Smooth muscle cell (in vitro differentiated cells): ENCODE measurements around the gene MATN1. TPM values are rescaled to one million over a fixed set of nuclear protein-coding genes. Genes with fewer than 3 reads are reported as not detected.

Experiments used
- DNase-seq: peaks from one replicate; lab custom pipeline; 2025; ENCODE audit not compliant: unreplicated experiment; lab: John Stamatoyannopoulos, UW
- H2AFZ ChIP-seq: fragments of 200-600 bp; sonication (generic); 2 replicates; pipeline ENCODE4 v1.6.0; 2016; ENCODE audit warnings: antibody characterized with exemption, low read depth, mild to moderate bottlenecking
- H3F3A ChIP-seq: fragments of 200-600 bp; sonication (generic); 2 replicates; pipeline ENCODE4 v1.6.0; 2017; ENCODE audit warnings: antibody characterized with exemption, low read depth
- H3K27ac ChIP-seq: fragments of 200-600 bp; sonication (generic); 2 replicates; pipeline ENCODE4 v1.5.1; 2016; ENCODE audit warnings: low read depth, mild to moderate bottlenecking
- H3K27me3 ChIP-seq: fragments of 200-600 bp; sonication (generic); 2 replicates; pipeline ENCODE4 v1.6.1; 2016; ENCODE audit warnings: low read depth, mild to moderate bottlenecking
- H3K36me3 ChIP-seq: fragments of 200-600 bp; sonication (generic); 2 replicates; pipeline ENCODE4 v1.5.1; 2016; ENCODE audit warnings: low read depth
- H3K4me1 ChIP-seq: fragments of 200-600 bp; sonication (generic); 2 replicates; pipeline ENCODE4 v1.5.1; 2016; ENCODE audit warnings: low read depth
- H3K4me2 ChIP-seq: fragments of 200-600 bp; sonication (generic); 2 replicates; pipeline ENCODE4 v1.6.0; 2016; ENCODE audit warnings: mild to moderate bottlenecking
- H3K4me3 ChIP-seq: fragments of 200-600 bp; sonication (generic); 2 replicates; pipeline ENCODE4 v1.5.1; 2016; ENCODE audit warnings: mild to moderate bottlenecking
- H3K79me2 ChIP-seq: fragments of 200-600 bp; sonication (generic); 2 replicates; pipeline ENCODE4 v1.6.0; 2016; ENCODE audit warnings: low read depth, mild to moderate bottlenecking
- H3K9ac ChIP-seq: fragments of 200-600 bp; sonication (generic); 2 replicates; pipeline ENCODE4 v1.6.0; 2016; ENCODE audit warnings: low read depth
- H3K9me3 ChIP-seq: fragments of 200-600 bp; sonication (generic); replicated peaks from 2 replicates; pipeline ENCODE4 v1.5.1; 2016; ENCODE audit warnings: low read depth
- H4K20me1 ChIP-seq: fragments of 200-600 bp; sonication (generic); 2 replicates; pipeline ENCODE4 v1.6.0; 2016; ENCODE audit warnings: low read depth
- CTCF ChIP-seq: fragments of 200-600 bp; sonication (generic); IDR thresholded peaks from 2 replicates; pipeline ENCODE4 v1.5.1; 2017; ENCODE audit warnings: borderline replicate concordance, mild to moderate bottlenecking, antibody characterized with exemption; ENCODE audit not compliant: insufficient read depth, poor library complexity, severe bottlenecking
- WGBS: methylation state at CpG from one replicate; pipeline ENCODE4 v1.1.7; 2016; ENCODE audit warnings: low lambda C conversion rate; 5-methylcytosine and 5-hydroxymethylcytosine counted together
- polyA plus RNA-seq: library from polyadenylated mRNA; unstranded; fragments of >200 nt; fragmentation: Nextera tagmentation; extraction: Ambion mirVana; gene quantifications from 2 replicates; pipeline ENCODE4 v1.2.1, GENCODE V29; 2016
- total RNA-seq: library from RNA; depleted of rRNA; stranded (reverse); fragments of >200 nt; gene quantifications from 2 replicates; pipeline ENCODE4 v1.2.3, GENCODE V29; 2014

MATN1 gene
- total and polyA plus RNA-seq, 2 experiments from 2014 or later, result 0.40 to 2.0 TPM

GRCh38 chr1:30741239-30741894 is 18.0 kb upstream of the MATN1 start:
- no peak overlapping the region for H3K27ac ChIP-seq
- H3K9me3 ChIP-seq, result no peaks in the 10 kb centered on the region
- H3K4me1 ChIP-seq, result no peaks in the 10 kb centered on the region
- no peak overlapping the region for H3K4me3 ChIP-seq
- no peaks in the 10 kb centered on the region for H4K20me1 ChIP-seq
- DNase-seq, result no peak
- WGBS, result 57% methylated on average over 12 of the region's 12 CpGs
- H2AFZ ChIP-seq, result no peak overlapping the region
- H3K9ac ChIP-seq, result no peak overlapping the region
- TF ChIP-seq CTCF, result no peak
- H3K27me3 ChIP-seq, result no peaks in the 10 kb centered on the region
- H3K36me3 ChIP-seq, result no peaks in the 10 kb centered on the region
- H3K79me2 ChIP-seq, result no peaks in the 10 kb centered on the region
- H3F3A ChIP-seq, result no peaks in the 10 kb centered on the region
- H3K4me2 ChIP-seq, result no peak overlapping the region

DNA sequence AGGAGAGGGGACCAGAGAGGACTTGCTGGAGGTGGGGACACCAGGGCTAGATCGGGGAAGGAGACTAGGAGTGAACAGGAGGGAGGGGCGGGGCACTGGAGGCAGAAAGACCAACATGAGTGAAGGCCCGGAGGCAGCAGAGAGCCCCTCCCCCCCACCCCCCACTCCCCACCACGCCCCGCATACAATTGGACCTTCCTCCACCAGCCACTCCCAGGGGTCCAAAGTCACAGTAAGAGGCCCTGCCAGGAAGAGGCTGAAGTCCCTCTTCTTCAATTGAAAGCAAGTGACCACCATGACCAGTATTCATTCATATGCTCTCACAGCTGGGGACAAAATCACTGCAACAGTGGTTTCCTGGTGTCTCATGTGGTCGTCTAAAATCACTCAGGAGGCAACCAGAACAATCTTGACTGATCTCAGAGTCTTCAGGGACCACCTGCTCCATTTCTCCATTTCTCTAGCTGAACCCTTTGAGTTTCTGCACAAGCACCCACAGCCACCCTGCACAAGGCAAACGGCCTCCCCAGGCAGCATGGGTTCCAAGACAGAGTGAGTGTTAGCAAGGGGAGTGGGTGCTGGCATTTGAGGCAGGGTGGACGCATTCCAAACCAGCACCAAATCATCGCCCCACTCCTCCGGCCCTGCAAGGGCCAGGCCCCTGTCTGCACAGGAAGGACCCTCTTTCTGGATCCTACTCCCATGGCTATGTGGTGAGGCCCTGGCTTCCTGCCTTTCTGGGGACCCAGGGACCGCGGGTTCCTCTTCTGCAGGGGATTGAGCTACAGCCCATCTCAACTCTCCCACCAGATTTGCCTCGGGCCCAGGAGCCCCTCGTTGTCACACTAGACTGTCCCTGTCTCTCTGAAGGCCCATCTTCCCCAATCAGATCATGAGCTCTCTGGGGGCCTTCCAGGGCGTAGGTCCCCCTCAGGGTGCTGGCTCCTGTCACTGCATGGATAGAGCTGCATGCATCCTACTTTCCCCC is 17.2 kb upstream of the MATN1 start:
- H4K20me1 ChIP-seq, result no peaks in the 10 kb centered on the region
- no peak overlapping the region for H2AFZ ChIP-seq
- no peaks in the 10 kb centered on the region for H3F3A ChIP-seq
- 90% methylated on average over 12 of the region's 15 CpGs for WGBS
- H3K27me3 ChIP-seq, result no peaks in the 10 kb centered on the region
- no peaks in the 10 kb centered on the region for H3K9me3 ChIP-seq
- H3K4me3 ChIP-seq, result no peak overlapping the region
- no peaks in the 10 kb centered on the region for H3K4me1 ChIP-seq
- H3K27ac ChIP-seq, result no peak overlapping the region
- no peak for TF ChIP-seq CTCF
- no peak overlapping the region for H3K4me2 ChIP-seq
- H3K36me3 ChIP-seq, result no peaks in the 10 kb centered on the region
- no peak for DNase-seq
- no peaks in the 10 kb centered on the region for H3K79me2 ChIP-seq
- H3K9ac ChIP-seq, result no peak overlapping the region

DNA sequence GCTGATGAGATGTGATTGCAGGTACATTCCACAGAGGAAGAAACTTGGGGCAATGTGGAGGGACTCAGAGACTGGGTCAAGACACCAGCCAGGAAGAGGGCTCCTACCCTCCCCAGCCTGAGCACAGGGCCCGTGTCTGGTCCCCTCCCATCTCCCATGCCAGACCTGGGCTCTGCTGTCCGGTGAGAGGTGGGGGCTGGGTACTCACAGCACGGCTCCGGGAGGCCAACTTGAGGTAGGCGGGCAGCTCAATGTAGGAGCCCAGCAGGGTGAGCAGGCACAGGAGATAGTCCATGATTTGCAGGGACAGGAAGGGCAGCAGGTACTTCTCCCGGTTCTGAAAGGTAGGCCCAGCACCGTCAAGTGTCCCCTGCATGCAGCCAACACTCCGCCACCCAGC is 16.2 kb upstream of the MATN1 start:
- H3K9ac ChIP-seq, result no peak overlapping the region
- H4K20me1 ChIP-seq, result no peaks in the 10 kb centered on the region
- no peak for TF ChIP-seq CTCF
- H3K79me2 ChIP-seq, result no peaks in the 10 kb centered on the region
- H3K27ac ChIP-seq, result no peak overlapping the region
- no peak for DNase-seq
- no peak overlapping the region for H3K4me3 ChIP-seq
- H3K27me3 ChIP-seq, result no peaks in the 10 kb centered on the region
- H3K4me2 ChIP-seq, result no peak overlapping the region
- no peaks in the 10 kb centered on the region for H3K4me1 ChIP-seq
- no peaks in the 10 kb centered on the region for H3K36me3 ChIP-seq
- no peaks in the 10 kb centered on the region for H3K9me3 ChIP-seq
- no peak overlapping the region for H2AFZ ChIP-seq
- 93% methylated on average over 7 of the region's 8 CpGs for WGBS
- no peaks in the 10 kb centered on the region for H3F3A ChIP-seq
